ENCODE data around the gene ADAMTS12. TPM values are rescaled to one million over a fixed set of nuclear protein-coding genes. Genes with fewer than 3 reads are reported as not detected.
A peak's percentile ranks its signal among the peaks of the same experiment; 100 is the strongest.
"Not testable (repeated sequence)": the region's sequence is repeated elsewhere in the genome, so short reads cannot be mapped to it uniquely, and the experiment has no call there.

Gene ADAMTS12
- total RNA-seq, 1 donor from 2014 or later = 3.2 TPM

DNA sequence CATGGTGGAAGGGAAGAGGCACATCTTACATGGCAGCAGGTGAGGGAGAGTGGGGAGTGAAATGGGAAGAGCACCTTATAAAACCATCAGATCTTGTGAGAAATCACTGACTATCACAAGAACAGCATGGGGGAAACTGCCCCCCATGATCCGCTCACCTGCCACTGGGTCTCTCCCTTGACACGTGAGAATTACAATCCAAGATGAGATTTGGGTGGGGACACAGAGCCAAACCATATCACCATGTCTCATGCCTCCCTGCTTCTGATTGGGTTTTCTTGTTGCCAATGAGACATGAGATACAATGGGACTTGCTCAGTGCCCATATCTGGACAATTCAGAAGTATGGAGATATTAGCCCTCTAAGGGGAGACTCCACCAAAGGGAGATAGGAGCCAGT, 353.6 kb downstream of the ADAMTS12 start:
- no peak for DNase-seq (ENCODE audit: low read depth in 2 of 2)

- no peak for DNase-seq (ENCODE audit: low read depth in 2 of 2)
Measured at GRCh38 chr5:33537240-33537639, 354.6 kb downstream of the ADAMTS12 start.

DNA sequence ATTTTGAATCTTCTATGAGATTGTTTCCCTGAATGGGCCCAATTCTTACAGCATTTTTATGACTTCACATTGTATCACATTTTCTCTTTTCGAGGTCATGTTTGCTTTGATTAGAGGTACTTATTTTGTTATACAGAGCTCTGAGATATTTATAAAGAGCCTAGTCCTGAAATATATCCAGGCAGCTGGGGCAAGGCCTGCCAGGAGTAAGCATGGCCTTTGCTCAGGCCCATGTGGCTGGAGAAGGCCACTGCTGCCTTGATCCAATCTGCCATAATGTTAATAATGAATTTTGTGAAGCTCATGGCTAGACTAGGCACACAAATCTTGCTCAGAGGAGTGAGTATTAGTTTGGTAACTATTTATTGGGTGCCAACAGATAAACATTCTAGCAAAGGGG, 355.0 kb downstream of the ADAMTS12 start:
- no peak for DNase-seq (ENCODE audit: low read depth in 2 of 2)

DNA sequence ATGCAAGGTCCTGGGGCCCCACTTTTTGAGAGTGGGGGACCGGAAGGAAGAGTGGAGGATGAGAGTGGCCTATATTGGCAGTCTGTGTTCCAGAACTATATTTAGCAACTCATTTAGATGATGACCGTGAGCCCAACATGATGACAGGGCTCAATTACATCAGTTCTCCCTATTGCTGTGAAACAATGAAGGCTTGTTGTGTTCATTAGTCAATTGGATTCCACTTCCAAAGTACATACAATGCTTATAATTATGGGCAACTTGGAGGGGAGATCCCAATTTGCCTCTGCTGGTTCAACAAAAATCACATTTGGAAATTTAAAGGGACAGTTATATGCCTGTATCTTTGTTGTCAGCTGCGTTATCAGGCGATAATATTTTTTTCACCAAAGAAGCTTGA, 360.0 kb downstream of the ADAMTS12 start:
- DNase-seq (ENCODE audit: low read depth in 2 of 2) = no peak

DNA sequence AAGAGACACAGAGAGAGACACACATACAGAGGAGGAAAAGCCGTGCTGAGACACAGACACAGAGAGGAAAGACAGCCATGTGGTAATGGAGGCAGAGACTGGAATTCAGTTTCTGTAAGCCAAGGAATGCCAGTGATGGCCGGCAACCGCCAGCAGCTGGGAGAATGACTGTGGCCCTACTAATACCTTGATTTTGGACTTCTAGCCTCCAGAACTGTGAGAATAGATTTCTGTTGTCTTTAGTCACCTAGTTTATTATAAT, 360.8 kb downstream of the ADAMTS12 start:
- no peak for DNase-seq (ENCODE audit: low read depth in 2 of 2)

- no peak for DNase-seq (ENCODE audit: low read depth in 2 of 2)
Measured at GRCh38 chr5:33530183-33531036, 361.4 kb downstream of the ADAMTS12 start.

GRCh38 chr5:33527696-33528095, 364.1 kb downstream of the ADAMTS12 start:
- DNase-seq (ENCODE audit: low read depth in 2 of 2) = no peak

DNA sequence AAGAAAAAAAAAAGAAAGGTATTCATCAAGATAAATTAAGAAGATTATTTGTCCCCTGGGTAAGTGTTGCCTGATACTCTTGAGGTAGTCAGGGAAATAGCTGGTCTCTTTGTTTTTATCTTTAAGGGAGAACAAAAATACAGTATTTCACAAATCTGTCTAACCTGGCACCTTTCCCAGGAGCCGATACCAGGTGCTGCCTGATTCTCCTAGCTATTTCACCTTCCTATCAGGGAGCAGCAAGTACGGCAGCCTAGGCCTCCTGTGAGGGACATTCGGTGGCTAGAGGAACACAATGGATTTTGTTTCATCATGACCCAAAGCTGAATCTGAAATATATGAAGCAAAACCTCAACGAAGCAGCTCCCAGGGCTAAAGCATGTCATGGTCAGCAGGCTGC, 365.0 kb downstream of the ADAMTS12 start:
- DNase-seq (ENCODE audit: low read depth in 2 of 2) = no peak

- DNase-seq (ENCODE audit: low read depth in 2 of 2) = no peak
Measured at GRCh38 chr5:33524476-33524875, 367.3 kb downstream of the ADAMTS12 start.

- no peak for DNase-seq (ENCODE audit: low read depth in 2 of 2)
Measured at GRCh38 chr5:33523208-33523771, 368.5 kb downstream of the ADAMTS12 start.

GRCh38 chr5:33516421-33516820, 375.4 kb downstream of the ADAMTS12 start:
- DNase-seq (ENCODE audit: low read depth in 2 of 2) = no peak

GRCh38 chr5:33515366-33515765, 376.4 kb downstream of the ADAMTS12 start:
- DNase-seq (ENCODE audit: low read depth in 2 of 2) = not testable (repeated sequence)

DNA sequence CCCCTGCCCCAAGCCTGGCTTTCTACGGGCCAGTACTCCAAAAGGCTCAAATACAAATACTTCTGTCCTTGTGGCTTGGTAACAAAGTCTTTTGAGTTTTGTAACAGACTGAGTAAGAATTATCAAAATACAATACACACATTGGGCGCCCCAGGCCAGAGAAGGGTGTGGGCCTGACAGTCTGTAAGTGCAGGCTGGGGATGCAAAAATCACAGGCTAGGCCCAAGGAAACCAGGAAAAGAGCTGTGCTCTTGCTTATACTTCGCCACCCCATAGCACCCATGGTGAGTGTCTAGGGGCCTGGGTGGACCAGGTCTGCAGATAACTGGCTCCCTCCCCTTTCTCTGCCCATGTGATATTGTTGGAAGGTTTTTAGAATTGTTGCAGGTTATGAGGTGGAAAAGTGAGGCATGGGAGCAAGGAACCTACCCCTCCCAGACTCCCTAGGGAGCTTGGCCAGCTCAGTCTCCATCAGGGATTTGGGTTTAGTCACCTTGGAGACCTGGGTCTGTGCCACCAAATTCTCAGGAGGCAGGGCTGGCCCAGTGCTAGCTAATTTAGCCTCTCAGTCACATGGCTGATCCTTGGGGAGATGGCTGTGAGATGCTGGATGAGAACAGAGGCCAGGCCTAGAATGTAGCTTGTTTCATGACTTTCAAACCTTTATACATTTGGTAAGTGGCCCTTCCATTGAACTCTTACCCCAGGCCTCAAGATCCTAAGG, 378.2 kb downstream of the ADAMTS12 start:
- DNase-seq (ENCODE audit: low read depth in 2 of 2) = no peak

GRCh38 chr5:33509036-33509435, 382.8 kb downstream of the ADAMTS12 start:
- no peak for DNase-seq (ENCODE audit: low read depth in 2 of 2)

GRCh38 chr5:33507426-33507825, 384.4 kb downstream of the ADAMTS12 start:
- no peak for DNase-seq (ENCODE audit: low read depth in 2 of 2)

GRCh38 chr5:33504570-33504969, 387.2 kb downstream of the ADAMTS12 start:
- DNase-seq (ENCODE audit: low read depth in 2 of 2) = peak in 1 of 2 donors; percentile 39

GRCh38 chr5:33501899-33502298, 389.9 kb downstream of the ADAMTS12 start:
- DNase-seq (ENCODE audit: low read depth in 2 of 2) = no peak

DNA sequence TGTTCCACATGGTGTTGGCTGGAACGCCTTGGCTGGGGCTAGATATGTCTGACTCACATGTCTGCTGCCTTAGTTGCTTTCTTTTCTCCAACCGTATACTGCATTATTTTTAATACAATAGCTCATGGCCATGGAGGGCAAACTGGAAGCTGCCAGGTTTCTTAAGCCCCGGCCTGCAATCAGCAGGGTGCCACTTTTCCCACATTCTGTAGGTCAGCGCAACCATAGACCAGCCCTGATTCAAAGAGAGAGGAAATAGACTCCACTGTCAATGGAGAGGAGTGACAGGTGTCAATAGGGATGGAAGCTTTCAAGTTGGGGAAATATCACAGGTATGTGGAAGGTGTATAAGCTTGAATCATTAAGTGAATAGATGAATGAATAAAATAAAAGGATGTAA, 390.5 kb downstream of the ADAMTS12 start:
- DNase-seq (ENCODE audit: low read depth in 2 of 2) = no peak

DNA sequence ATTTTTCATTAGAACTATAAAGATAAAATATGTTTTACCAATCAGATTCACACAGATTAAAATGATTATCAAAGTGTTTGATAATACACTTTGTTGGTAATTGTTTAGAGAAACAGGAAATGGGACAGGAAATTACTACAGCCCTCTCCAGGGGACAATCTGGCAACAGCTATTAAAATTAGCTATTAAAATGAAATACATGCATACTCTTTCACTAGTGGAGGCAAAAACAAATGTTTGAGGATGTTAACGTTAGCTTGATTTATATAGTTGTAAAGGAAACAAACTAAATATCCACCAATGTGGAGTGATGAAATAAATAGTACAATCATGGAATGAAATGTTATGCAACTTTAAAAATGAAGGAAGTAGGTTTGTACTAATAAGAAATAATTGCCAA, 397.3 kb downstream of the ADAMTS12 start:
- DNase-seq (ENCODE audit: low read depth in 2 of 2) = peak in 1 of 2 donors; percentile 41

- no peak for DNase-seq (ENCODE audit: low read depth in 2 of 2)
Measured at GRCh38 chr5:33491941-33492340, 399.8 kb downstream of the ADAMTS12 start.

GRCh38 chr5:33490071-33490665, 401.6 kb downstream of the ADAMTS12 start:
- no peak for DNase-seq (ENCODE audit: low read depth in 2 of 2)

GRCh38 chr5:33489481-33490067, 402.2 kb downstream of the ADAMTS12 start:
- DNase-seq (ENCODE audit: low read depth in 2 of 2) = no peak

All from lung microvascular endothelial cell (primary cell).